Measurements from ENCODE around the gene GON7.

Gene GON7

DNA sequence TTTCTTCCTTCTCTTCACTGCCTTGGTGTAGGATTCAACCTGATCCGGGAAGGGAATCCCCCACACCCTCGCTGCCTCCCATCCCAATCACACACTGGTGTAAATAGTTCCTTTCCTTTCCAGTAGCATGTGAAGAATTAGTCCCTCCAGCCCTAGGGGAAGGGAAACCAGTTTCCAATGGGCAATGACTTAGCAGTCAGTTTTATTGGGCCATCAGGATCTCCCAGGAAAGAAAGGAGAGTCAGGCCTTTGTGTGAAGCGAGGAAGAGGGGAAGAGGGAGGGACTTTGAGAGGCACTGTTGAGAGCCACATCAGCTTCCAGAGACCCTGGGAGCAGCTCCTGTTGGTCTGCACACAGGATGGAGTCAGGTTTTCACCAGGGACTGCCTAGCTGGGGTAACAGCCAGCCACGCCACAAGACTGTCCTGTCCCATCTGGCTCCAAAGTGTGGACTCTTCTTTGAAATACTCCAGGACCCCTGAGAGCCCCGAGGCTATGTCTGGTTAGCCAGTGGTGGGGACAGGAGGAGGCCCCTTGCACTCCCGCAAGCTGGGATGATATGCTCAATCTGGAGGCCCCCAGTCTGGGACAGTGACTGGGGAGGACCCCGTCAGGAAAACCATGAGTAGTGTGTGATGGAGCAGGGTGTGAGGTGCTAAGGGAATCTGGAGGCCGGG is 50.0 kb downstream of the GON7 start:
- no peak for DNase-seq

DNA sequence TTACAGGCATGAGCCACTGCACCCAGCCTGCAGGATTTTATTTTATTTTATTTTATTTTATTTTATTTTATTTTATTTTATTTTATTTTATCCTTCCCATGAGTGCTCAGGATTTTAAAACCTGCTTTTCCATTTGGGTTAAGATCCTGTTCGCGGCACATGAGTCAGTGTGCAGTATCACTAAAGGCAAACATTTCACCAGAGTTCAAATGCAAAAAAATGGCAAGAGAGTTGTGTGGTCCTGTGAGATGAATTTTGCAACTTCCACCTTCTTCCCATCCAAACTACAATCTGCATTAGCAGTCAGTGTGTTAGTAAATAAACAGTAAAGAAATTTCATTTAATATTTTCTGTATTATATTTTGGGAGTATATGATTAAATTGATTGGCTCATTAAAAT is 51.2 kb downstream of the GON7 start:
- DNase-seq, result no peak

DNA sequence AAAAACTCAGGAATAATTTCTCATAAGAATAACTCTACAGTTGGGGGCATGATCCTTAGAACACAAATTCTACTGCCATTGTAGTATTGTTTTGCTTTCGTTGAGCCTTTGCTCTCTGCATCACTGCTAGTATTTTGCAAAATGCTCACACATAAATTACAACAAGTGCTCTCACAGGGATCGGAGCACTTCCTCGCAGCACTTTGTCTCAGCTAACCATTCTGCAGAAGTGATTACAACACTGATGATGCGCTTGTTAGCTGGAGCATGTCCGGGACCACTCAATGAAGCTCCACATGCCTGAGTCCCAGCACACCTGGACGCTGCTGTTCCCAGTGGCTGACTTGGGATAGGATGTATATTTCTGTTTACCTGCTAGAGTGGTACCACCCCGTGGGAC is 53.7 kb downstream of the GON7 start:
- DNase-seq, result no peak

Measured in NCI-H146 (cell line).